Lung (tissue), 12 donors: Measurements from ENCODE around the gene FGGY. TPM values are rescaled to one million over a fixed set of nuclear protein-coding genes. Genes with fewer than 3 reads are reported as not detected.

Experiments used
- ATAC-seq: fragments of 200-7000 bp; cut with Tn5 transposase; one replicate; pipeline ENCODE4 v1.9.1; 2020; ENCODE audit warnings: moderate number of reproducible peaks; ENCODE audit not compliant: insufficient read depth, low FRiP score
- DNase-seq, 3 donors: peaks; one replicate each; pipeline ENCODE4 v3.0.0-alpha.2; 2013 to 2017
- H3K27ac ChIP-seq, 2 donors: one replicate each; pipeline ENCODE4 v1.5.1; 2013; ENCODE audit warnings: mild to moderate bottlenecking in 2 of 2, moderate library complexity in 2 of 2, control low read depth in 1 of 2, inconsistent platforms in 1 of 2, low read depth in 1 of 2, low read length in 1 of 2
- H3K27me3 ChIP-seq, 3 donors: one replicate each; pipeline ENCODE4 v1.5.1; 2013; ENCODE audit warnings: low read length in 2 of 3; ENCODE audit not compliant: control insufficient read depth in 3 of 3, insufficient read depth in 3 of 3
- H3K36me3 ChIP-seq, 4 donors: one replicate each; pipeline ENCODE4 v1.5.1; 2013; ENCODE audit warnings: low read length in 4 of 4, mild to moderate bottlenecking in 1 of 4, moderate library complexity in 1 of 4; ENCODE audit not compliant: control insufficient read depth in 4 of 4, insufficient read depth in 4 of 4
- H3K4me1 ChIP-seq, 5 donors: one replicate each; pipeline ENCODE4 v1.5.1; 2013; ENCODE audit warnings: low read length in 5 of 5, mild to moderate bottlenecking in 2 of 5, moderate library complexity in 1 of 5; ENCODE audit not compliant: control insufficient read depth in 5 of 5, insufficient read depth in 5 of 5
- H3K4me3 ChIP-seq: one replicate; pipeline ENCODE4 v1.5.1; 2013; ENCODE audit warnings: mild to moderate bottlenecking, control low read depth, moderate library complexity
- H3K9ac ChIP-seq, 2 donors: one replicate each; pipeline ENCODE4 v1.5.1; 2013; ENCODE audit warnings: low read length in 2 of 2, control low read depth in 1 of 2; ENCODE audit not compliant: insufficient read depth in 1 of 2
- H3K9me3 ChIP-seq, 4 donors: one replicate each; pipeline ENCODE4 v1.5.1; 2013; ENCODE audit warnings: low read length in 3 of 4, mild to moderate bottlenecking in 1 of 4, moderate library complexity in 1 of 4; ENCODE audit not compliant: control insufficient read depth in 4 of 4, insufficient read depth in 3 of 4
- CTCF ChIP-seq: IDR thresholded peaks from 2 replicates; pipeline ENCODE4 v1.5.1; 2012; ENCODE audit warnings: mild to moderate bottlenecking; ENCODE audit errors: control extremely low read depth, extremely low read depth
- WGBS, 2 donors: extraction: QIAGEN DNeasy Blood & Tissue Kit; methylation state at CpG; one replicate each; pipeline ENCODE4 v1.1.7; 2013; 5-methylcytosine and 5-hydroxymethylcytosine counted together
- polyA plus RNA-seq, 2 donors: library from polyadenylated mRNA; stranded (reverse); fragments of 200-250 nt; gene quantifications; one replicate each; pipeline ENCODE4 v1.2.1, GENCODE V29; 2013
- total RNA-seq, 2 donors: library from RNA; depleted of rRNA in 1 of 2; stranded (reverse); fragments of >200 nt in 1 of 2; gene quantifications; one replicate each; pipeline ENCODE4 v1.2.1, GENCODE V29; 2014 to 2021
- donor health status: control.
- donor health status: control.
- donor health status: Bipolar disorder and iron deficiency.
- donor health status: healthy.
- donor health status: DM: yes; HTN: yes; CAD: no.

The FGGY gene
- total and polyA plus RNA-seq, 4 donors, result 16.1 to 42.3 (median 18.3) TPM

GRCh38 chr1:59388191-59388590, 91.3 kb downstream of the FGGY start:
- no peak for DNase-seq
- no peak overlapping the region for H3K27ac ChIP-seq
- peaks cover 0 to 9% (median 4%) of the 10 kb centered on the region in 5 donors for H3K4me1 ChIP-seq
- WGBS, 2 donors, result 70 to 88% methylated on average over 3 of the region's 3 CpGs
- no peak for ATAC-seq
- H3K4me3 ChIP-seq, result no peak overlapping the region
- H3K9ac ChIP-seq, result no peak overlapping the region
- H3K27me3 ChIP-seq, result no peaks in the 10 kb centered on the region
- no peak for TF ChIP-seq CTCF
- H3K36me3 ChIP-seq, result no peaks in the 10 kb centered on the region
- H3K9me3 ChIP-seq, result no peaks in the 10 kb centered on the region

GRCh38 chr1:59389847-59390246, 93.0 kb downstream of the FGGY start:
- H3K4me1 ChIP-seq, result peaks cover 4 to 24% (median 12%) of the 10 kb centered on the region in 5 donors
- DNase-seq (no peak), ATAC-seq (no peak)
- H3K4me3 ChIP-seq, result no peak overlapping the region
- no peak overlapping the region for H3K9ac ChIP-seq
- no peaks in the 10 kb centered on the region for H3K27me3 ChIP-seq
- no peak for TF ChIP-seq CTCF
- H3K36me3 ChIP-seq, result no peaks in the 10 kb centered on the region
- H3K27ac ChIP-seq, result no peak overlapping the region
- H3K9me3 ChIP-seq, result no peaks in the 10 kb centered on the region

GRCh38 chr1:59390307-59390706, 93.4 kb downstream of the FGGY start:
- Histone ChIP-seq H3K9me3 (no peaks in the 10 kb centered on the region), H3K9ac (no peak overlapping the region), H3K27me3 (no peaks in the 10 kb centered on the region), H3K4me3 (no peak overlapping the region), H3K27ac (no peak overlapping the region), H3K36me3 (no peaks in the 10 kb centered on the region), H3K4me1 (peaks cover 4 to 28% (median 16%) of the 10 kb centered on the region in 5 donors)
- DNase-seq, result no peak
- ATAC-seq, result no peak
- 77 to 80% methylated on average over 3 of the region's 3 CpGs for WGBS, 2 donors
- TF ChIP-seq CTCF, result no peak
